HG02852 (cell line): ENCODE measurements around the gene TAF10.

Source experiments
- ATAC-seq: cut with Tn5 transposase; IDR thresholded peaks from one replicate; pipeline ENCODE4 v1.9.1; 2021; ENCODE audit warnings: mild to moderate bottlenecking, moderate library complexity; ENCODE audit not compliant: unreplicated experiment

Gene TAF10

DNA sequence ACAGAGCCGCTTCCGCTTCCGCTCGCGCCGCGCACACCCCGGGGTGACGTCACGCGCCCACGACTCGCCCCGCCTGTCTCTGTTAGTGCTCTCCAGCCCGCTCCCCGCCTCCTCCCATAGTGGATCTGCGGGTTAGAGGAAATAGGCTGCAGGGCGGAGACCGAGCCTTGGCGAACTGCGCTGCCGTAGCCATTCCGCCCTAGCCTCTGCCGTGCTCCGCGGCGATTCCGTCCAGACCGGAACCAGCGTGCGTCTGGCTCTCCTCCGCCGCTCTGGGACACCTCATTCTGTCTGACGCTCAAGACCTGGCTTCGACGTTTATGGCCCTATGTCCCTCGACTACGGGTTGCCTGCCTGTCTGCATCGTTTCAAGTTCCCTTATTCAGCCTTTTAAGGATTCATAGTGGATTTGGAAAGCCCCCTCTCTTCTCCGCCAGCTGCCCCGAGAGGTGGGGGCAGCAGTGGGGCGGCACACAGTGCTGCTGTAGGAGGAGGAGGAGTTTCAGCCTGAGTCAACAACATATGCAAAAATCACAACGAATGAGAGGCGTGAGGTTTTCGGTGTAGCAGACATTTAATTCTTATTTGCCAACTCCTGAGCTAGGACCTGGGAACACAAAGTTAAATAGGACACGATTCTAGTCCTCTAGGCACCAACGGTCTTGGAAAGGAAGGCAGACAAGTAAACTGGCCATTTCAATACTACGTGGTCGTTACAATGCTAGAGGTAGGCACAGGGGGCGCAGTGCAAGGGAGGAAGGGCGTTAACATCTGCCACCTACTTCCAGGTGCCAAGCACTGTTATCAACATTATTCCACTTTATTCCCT, at the start of gene TAF10:
TAF10 (minus strand) TSS at position 4 of the 829 bp plus-strand sequence. CDS start 27 bp downstream, outside the sequence.
- peak; percentile 88 for ATAC-seq

DNA sequence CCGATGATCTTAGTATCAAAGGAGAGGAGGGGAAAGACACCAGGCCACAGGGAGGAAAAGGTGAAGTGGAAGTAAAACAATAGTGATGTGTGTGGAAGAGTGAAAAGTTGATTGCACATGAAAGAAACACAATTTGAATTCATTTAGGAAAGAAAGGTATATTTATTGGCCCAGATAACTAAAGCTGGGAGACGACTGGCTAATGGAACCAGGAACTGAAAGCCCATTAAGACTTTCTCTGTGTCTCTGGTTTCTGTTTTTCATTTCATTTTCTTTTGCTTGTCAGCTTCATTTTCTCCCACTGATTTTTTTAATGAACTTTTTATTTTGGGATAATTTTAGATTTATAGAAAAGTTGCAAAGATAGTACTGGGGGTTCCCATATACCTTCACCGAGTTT, 48.7 kb upstream of the TAF10 start:
- ATAC-seq, result no peak

DNA sequence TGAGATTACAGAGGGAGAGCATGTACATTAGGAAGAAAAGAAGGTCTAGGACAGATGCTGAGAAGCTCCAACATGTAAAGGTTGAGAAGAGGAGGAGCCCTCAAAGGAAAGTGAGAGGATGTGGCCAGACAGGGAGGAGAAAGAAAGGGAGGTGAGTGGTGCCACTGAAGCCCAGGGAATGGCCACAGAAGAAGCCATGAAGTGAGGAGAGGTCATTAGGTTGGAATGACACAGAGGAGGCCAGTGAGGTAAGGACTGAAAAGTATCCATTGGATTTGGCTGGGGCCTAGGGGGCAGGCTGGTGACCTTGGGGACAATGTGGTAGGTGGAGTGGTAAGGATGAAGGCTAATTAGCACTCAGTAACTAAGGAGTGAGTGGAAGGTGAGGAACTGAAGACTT, 46.6 kb upstream of the TAF10 start:
- no peak for ATAC-seq

DNA sequence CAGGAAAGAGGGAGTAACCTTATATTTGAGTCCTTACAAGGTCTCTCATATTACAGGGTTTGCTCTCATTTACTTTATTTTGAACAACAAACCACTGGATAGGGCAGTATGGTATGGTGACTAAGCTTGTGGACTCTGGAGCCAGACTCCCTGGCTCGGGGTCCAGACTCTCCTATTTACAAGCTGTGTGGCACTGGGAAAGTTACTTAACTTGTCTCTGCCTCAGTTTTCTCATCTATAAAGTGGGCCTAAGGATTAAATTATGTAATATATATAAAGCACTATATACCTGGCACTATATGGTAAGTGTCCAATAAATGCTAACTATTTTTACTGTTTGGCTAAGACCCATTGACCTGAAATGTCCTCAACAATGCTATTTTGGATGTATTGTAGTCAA, 45.3 kb upstream of the TAF10 start:
- no peak for ATAC-seq

DNA sequence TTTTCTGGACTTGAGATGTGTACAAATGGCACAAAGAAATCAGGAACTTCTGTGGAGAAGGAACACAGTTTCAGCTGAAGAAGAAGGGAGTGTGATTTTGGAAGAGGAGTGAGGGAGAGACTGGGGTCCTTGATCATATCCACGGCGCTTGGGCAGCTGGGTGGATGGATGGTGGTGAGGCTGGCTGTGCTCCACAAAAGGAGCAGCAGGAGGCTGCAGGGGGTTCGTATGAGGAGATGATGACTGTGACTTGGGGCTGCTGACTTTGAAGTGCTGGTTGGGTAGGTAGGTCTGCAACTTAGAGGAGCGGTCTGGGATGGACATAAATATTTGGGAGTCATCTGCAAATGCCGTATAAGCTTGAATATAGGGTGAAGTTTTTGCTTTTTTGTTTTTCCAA, 44.9 kb upstream of the TAF10 start:
- ATAC-seq, result no peak

DNA sequence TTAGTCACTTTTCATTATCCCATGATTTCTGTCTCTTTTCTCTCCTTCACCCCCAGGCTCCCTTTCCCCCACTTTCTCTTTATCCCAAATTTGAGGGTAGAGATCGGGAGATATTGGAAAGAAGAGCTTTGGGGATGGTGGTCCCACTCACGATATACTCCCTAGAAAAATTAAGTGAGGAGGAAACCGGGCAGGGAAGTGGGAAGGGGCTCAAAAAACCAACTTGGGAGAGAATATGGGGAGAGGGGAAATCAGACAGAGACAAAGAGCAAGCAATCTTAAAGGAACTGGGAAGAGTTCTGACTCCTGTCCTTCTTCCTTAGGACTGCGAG, 44.5 kb upstream of the TAF10 start:
- no peak for ATAC-seq

DNA sequence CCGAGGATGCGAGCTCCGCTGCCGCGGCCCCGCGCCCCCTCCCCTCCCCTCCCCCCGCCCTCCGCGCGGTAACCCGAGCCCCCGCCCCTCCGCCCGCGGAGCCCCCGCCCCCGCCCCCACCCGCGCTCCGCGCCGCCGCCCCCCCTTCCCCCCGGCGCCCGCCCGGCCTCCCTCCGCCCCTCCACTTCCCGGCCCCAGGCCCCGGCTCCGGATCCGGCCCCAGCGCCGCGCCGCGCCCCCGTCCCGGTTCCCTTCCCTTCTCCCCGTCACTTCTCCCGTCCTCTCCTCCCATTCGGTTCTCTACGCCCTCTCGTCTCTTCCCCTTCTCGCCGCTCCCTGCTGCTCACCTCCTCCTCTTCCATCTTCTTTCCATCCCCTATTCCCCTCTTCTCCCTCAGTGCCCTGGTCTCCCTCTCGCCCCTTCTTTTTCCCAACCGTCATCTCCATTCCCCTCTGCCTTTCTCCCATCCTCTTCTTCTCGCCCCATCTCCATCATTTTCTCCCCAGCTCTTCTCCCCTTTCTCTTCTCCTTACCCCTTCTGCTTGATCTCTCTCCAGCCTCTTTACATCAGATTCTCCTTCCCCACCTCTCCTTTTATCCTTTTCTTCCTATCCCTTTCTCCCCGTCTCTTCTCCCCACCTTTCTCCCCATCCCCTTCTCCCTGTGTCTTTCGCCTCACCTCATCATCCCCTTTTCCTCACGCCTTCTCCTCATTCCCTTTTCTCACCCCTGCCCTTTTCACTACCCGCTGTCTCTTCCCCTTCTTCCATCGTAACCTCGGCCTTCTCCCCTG, 44.0 kb upstream of the TAF10 start, which contains the start of gene DCHS1:
DCHS1 (minus strand) TSS at position 20 of the 794 bp plus-strand sequence. CDS start 14,196 bp downstream, outside the sequence.
- no peak for ATAC-seq

DNA sequence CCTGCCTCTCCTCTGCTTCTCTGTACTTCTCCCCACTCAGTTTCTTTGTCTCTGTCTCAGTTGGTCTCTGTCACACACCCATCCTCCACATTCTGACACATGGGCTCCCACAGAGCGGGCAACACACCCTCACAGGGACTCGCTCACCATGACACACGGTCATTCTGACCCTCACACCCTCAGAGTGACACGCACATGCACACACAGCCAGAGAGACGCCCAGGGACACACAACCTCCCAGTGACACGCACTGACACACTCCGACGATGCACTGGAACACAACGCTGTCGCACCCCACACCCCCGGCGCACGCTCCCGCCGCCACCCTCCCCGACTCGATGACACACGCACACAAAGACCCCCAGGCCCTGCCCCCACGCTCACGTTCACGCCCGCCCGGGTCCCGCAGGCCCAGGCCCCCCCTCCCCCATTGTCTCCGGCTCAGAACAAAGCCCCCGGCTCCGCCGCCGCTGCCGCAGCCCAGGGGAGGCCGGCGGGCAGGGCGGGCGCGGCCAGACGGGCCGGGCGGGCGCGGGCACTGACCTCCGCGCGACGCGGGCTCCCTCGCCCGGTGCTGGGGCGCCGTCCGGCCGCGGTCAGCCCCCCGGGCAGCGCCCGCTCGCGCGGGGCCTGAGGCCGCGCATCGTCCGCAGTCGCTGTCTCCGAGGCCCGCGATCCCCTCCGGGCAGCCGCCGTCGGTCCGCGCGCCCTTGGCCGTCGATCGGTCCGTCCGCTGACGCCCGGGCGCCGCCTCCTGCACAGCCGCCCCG, 43.2 kb upstream of the TAF10 start:
- ATAC-seq, result no peak

DNA sequence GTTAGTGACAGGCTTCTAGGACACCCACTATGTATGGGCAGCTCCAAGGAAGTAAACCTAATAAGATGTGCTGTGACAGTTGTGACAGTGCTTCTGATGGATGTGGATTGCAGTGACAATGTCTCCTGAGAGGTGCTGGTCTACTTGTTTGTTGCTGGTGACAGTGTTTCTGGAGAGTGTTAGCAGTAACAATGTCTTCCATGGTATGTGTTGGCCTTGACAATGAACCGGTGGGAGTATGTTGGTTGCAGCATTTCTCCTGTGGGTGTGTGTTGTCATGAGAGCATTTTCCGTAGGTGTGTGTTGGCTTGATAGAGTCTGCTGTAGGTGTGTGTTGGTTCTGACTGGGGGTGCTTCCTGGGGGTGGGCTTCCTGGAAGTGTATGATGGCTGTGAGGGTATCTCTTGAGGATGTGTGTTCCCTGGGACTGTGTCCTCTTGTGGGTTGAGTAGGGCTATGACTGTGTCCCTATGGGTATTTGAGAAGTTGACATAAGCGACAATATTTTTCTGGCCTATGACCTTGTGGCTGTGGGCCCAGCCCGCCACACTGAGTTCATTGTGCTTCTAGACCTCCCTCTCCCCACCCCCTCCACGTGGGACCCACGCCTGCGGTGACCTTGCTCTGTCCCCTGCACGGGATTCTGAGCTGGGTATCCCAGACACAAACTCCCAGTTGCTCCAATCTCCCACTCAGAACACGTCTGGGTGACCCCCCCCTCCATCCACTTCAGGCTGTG, 42.4 kb upstream of the TAF10 start:
- no peak for ATAC-seq

DNA sequence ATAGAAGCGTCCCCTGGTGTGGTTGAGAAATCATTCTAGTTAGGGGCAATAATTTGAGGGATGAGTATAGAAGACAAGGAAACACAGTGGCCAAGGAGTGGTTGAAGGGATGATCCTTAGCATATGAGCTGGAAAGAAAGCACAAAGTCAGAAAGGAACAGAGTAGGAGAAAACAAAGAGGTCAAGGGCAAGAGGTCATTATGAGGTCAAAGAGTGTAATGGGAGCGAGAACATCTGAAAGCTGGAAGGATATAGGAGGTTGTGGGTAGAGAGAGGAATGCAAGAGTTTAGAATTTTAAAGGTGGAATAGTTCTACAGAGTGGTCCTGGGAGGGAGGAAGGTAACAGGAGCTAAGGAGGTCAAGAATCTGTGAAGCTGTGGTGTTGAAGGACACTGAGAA, 41.6 kb upstream of the TAF10 start:
- ATAC-seq, result no peak

DNA sequence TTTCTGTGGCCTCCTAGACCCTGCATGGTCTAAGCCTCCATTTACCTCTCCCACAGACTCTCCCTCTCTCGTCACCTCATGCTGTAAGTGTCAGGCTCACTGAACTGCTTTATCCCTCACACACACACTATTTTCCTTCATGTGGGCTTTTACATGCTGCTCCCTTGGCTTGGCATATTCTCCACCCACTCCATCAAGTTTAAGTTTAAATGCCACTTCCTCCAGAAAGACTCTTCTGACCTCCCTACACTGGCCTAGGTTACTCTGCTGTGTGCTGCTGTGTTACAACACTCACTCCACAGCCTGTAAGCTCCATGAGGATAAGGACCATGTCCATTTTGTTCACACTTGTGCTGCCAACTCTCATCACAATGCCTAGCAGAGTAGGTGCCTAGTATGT, 41.1 kb upstream of the TAF10 start:
- no peak for ATAC-seq

DNA sequence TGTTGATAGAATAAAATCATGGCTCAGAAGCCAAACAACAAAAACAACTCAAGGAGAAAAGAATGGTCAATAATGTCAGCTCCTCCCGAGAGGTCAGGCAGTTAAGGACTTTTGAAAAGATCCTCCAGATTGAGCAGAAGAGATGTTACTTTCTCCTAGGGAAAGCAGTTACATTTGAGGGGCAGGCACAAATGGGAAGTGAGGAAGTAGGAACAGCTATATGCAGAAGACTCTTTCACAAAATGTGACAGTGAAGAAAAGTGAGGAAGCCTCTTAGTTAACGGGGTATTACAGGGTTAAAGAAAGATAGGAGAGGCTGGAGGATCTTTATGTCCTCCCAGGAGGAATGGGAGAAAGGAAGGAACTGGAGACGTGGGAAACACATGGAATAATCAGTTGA, 40.2 kb upstream of the TAF10 start:
- ATAC-seq, result no peak

DNA sequence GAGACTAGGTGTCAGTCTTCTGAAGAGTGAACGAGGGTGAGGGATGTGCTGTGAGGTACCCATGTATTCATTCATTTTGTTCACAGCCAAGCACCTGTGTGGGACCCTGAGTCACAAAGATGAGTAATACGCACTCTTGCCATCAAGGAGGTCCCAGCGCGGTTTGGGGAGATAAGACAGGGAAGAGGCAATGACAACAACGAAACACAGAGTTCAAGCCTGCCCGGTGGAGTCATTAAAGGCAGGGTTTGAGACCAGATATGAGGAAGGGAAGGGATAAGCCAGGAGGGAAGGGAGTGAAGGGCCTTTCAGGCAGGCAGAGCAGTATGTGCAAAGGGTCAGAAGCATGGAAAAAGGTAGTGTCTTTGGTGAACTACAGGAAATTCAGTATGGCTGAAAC, 39.0 kb upstream of the TAF10 start:
- no peak for ATAC-seq

DNA sequence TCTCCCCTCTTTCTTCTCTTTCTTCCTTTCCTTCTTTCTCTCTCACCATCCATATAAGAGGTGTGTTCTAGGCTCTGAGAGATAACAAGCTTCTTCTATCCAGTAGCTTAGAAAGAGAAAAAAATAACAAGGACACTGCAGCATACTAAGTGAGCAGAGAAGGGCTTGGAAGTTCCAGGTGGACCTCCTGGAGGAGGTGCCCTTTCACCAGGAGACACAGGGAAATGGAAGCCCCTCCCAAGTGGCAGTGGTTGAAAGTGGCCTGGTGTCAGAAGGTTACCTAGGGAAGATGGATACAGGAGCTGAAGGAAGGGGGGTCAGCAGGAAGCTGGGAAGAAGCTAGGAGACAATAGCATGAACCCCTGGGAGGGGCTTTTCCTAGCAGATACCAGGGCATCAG, 38.1 kb upstream of the TAF10 start:
- no peak for ATAC-seq

DNA sequence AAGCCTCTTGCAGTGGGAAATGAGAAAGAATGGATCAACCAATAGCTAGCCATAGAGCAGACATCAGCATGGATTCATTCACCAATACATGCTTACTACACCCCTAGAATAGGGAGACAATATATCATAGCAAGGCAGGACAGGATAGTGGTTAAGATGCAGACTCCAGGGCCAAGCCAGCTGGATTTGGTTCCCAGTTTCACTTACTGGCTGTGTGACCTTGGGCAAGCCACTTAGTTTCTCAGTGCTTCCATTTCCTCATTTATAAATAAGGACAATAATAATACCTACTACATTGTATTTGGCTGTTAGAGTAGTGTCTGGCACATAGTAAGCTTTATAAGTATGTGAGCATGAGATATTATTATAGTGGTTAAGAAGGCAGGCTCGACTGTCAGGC, 36.5 kb upstream of the TAF10 start:
- no peak for ATAC-seq

DNA sequence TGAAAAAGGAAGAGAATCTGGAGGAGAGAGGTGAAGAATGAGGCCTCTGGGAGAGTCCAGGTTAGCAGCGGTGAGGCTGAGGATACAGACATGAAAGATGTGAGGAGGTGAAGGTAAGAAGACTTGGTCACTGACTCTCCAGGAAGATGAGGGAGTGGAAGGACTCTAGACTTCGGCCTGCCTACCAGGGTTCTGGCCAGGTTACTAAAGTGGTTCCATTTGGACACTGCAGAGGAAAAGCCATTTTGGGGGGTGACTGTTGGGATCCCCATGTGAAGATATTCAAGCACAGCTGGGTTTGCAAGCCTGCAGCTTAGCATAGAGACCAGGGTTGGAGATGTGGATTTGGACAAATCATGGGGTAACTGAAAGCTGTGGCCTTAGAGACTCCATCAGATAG, 35.8 kb upstream of the TAF10 start:
- ATAC-seq, result no peak

DNA sequence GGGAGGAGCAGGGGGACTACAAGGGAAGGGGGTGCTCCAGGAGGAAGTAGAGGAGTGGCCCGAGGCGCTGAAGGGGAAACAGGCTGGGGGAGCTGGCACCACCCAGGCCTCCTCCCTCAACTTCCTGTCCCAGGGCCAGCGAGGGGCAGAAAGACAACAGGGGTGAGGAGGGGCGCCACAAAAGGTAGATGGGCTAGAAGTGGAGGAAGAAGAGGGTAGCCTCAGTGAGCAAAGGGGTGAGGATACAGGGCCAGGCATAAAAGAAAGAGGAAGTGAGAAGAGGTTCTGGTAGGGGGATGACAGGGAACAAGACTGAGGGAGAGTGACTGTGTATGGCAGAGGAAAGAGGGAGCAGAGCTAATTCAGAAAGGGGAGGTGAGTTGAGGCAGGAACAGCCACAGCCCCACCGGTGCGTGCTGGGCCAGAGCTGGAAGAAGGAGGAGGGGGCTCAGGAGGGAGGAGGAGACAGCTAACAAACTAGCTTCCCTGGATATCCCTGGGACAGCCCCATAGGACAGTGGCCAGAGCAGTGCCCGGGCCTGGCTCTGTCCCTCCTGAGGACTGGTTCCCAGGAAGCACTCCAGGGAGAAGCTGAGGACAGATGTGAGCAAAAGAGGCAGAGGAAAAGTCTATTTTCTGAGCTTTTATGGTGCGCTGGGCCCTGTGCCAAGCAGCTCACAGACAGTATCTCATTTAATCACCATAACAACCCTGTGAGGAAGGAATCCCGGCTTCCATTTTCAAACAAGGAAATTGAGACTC, 35.1 kb upstream of the TAF10 start:
- peak; percentile 95 for ATAC-seq

DNA sequence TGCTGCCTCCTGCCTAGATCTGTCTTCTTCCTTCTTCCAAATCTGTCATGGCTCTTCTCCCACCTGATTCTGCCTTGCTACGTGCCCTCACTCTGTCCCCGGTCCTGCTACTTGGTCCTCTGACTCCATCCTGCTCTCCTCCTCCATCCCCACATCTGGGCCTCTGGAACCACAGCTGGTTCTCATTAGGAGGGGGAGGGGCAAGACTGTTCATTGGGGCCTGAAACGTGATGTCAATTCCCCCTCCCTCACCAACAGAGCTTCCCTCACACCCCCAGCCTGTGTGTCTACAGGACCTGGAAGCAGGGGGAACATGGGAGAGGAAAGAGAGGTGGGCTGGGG, 34.5 kb upstream of the TAF10 start:
- ATAC-seq, result peak; percentile 4

DNA sequence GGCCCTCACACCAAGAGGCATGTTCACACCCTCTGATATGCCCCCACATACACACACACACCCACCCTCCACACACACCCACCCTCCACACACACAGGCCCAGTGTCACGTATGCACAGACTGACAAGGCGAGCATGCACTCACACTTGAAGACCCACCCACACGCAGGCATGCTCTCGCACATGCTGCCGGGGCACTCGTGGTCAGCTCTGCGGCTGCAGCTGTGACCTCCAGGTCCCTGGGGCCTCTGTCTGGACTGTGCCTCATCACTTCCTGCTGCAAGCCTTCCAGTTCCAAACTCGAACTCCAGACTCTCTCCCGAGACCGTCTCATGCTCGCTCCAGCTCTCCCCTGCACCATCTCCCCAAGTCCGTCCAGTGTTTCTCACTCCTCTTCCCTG, 34.1 kb upstream of the TAF10 start:
- no peak for ATAC-seq

DNA sequence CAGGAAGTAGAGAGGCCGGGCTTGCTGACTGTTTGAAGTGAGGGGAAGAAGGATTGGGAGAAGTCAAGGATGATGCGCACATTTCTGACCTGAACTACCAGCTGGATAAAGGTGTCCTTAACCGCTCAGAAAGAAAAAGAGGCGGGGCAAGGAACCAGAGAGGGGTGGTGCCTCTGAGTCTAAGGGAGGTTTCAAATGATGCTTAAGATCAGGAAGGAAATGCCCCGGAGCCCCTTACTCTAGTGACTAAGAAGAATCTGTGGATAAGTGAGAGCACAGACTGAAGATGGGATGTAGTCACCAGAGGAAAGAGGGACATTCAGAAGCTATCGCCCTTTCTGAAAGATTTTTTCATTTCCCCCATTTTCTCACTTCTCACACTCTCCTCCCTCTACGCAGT, 30.9 kb upstream of the TAF10 start:
- no peak for ATAC-seq
